ENCODE measurements around the gene CLBA1.
A peak's percentile ranks its signal among the peaks of the same experiment; 100 is the strongest.

CLBA1 gene

GRCh38 chr14:104968541-104969401 lies 16.8 kb upstream of the CLBA1 start:
- DNase-seq (ENCODE audit: low spot score) = no peak

- DNase-seq (ENCODE audit: low spot score) = no peak
Observed at GRCh38 chr14:104969741-104970230, 15.8 kb upstream of the CLBA1 start.

GRCh38 chr14:104970231-104971068 lies 15.1 kb upstream of the CLBA1 start:
- DNase-seq (ENCODE audit: low spot score) = no peak

- no peak for DNase-seq (ENCODE audit: low spot score)
Observed at GRCh38 chr14:104971447-104972240, 13.9 kb upstream of the CLBA1 start.

- DNase-seq (ENCODE audit: low spot score) = no peak
Observed at GRCh38 chr14:104972301-104973134, 13.1 kb upstream of the CLBA1 start.

- DNase-seq (ENCODE audit: low spot score) = no peak
Observed at GRCh38 chr14:104973135-104973384, 12.5 kb upstream of the CLBA1 start.

GRCh38 chr14:104973385-104974145 lies 12.0 kb upstream of the CLBA1 start:
- DNase-seq (ENCODE audit: low spot score) = no peak

GRCh38 chr14:104974146-104974541 lies 11.4 kb upstream of the CLBA1 start:
- no peak for DNase-seq (ENCODE audit: low spot score)

GRCh38 chr14:104974665-104975390 lies 10.8 kb upstream of the CLBA1 start:
- no peak for DNase-seq (ENCODE audit: low spot score)

GRCh38 chr14:104975481-104976197 lies 9.9 kb upstream of the CLBA1 start:
- no peak for DNase-seq (ENCODE audit: low spot score)

- DNase-seq (ENCODE audit: low spot score) = peak; percentile 52
Observed at GRCh38 chr14:104976198-104977007, 9.2 kb upstream of the CLBA1 start.

GRCh38 chr14:104977008-104977680 lies 8.4 kb upstream of the CLBA1 start:
- DNase-seq (ENCODE audit: low spot score) = no peak

GRCh38 chr14:104977681-104978653 lies 7.6 kb upstream of the CLBA1 start, which contains the start of gene AHNAK2:
AHNAK2 (minus strand) TSS chr14:104978374; CDS start chr14:104978237, 137 bp downstream.
- no peak for DNase-seq (ENCODE audit: low spot score)

GRCh38 chr14:104978746-104979691 lies 6.6 kb upstream of the CLBA1 start:
- no peak for DNase-seq (ENCODE audit: low spot score)

Data from pons (tissue), 1 donor.